Trophoblast cell (in vitro differentiated cells and primary cell): ENCODE results near the gene FBN1.

Source experiments
- DNase-seq, 2 donors: peaks; one replicate each; pipeline ENCODE4 v3.0.0-alpha.2; 2016
- H2AFZ ChIP-seq: 2 replicates; pipeline ENCODE4 v1.6.1; 2013; ENCODE audit warnings: low read length, moderate library complexity, mild to moderate bottlenecking; ENCODE audit not compliant: insufficient read depth, poor library complexity
- H2AK5ac ChIP-seq: 2 replicates; pipeline ENCODE4 v1.6.1; 2013; ENCODE audit warnings: mild to moderate bottlenecking, low read length
- H2BK120ac ChIP-seq: 2 replicates; pipeline ENCODE4 v1.6.1; 2013; ENCODE audit warnings: low read length, mild to moderate bottlenecking, moderate library complexity; ENCODE audit not compliant: insufficient read depth, poor library complexity
- H2BK12ac ChIP-seq: 2 replicates; pipeline ENCODE4 v1.6.1; 2013; ENCODE audit warnings: mild to moderate bottlenecking, low read length, moderate library complexity
- H2BK5ac ChIP-seq: 2 replicates; pipeline ENCODE4 v1.6.1; 2013; ENCODE audit warnings: low read length, low read depth, moderate library complexity, mild to moderate bottlenecking; ENCODE audit not compliant: poor library complexity
- H3K14ac ChIP-seq: 2 replicates; pipeline ENCODE4 v1.6.1; 2013; ENCODE audit warnings: mild to moderate bottlenecking, low read length
- H3K18ac ChIP-seq: 2 replicates; pipeline ENCODE4 v1.6.1; 2013; ENCODE audit warnings: mild to moderate bottlenecking, low read length
- H3K23ac ChIP-seq: 2 replicates; pipeline ENCODE4 v1.6.1; 2013; ENCODE audit warnings: low read length
- H3K27ac ChIP-seq: 2 replicates; pipeline ENCODE4 v1.5.1; 2013; ENCODE audit warnings: low read depth, mild to moderate bottlenecking, inconsistent platforms, low read length, moderate library complexity
- H3K27me3 ChIP-seq: 2 replicates; pipeline ENCODE4 v1.6.1; 2013; ENCODE audit warnings: inconsistent platforms, mild to moderate bottlenecking, low read length, moderate library complexity; ENCODE audit not compliant: insufficient read depth
- H3K36me3 ChIP-seq, 2 experiments: 1 replicate in 1 of 2; 2 replicates in 1 of 2; pipeline ENCODE4 v1.6.1; 2013; ENCODE audit warnings: low read length in 2 of 2, mild to moderate bottlenecking in 2 of 2, moderate library complexity in 1 of 2; ENCODE audit not compliant: insufficient read depth in 2 of 2, control insufficient read depth in 1 of 2
- H3K4ac ChIP-seq: 2 replicates; pipeline ENCODE4 v1.6.1; 2013; ENCODE audit warnings: low read depth, mild to moderate bottlenecking, low read length, moderate library complexity
- H3K4me1 ChIP-seq, 2 experiments: 1 replicate in 1 of 2; 2 replicates in 1 of 2; pipeline ENCODE4 v1.6.1; 2013; ENCODE audit warnings: low read length in 2 of 2, mild to moderate bottlenecking in 2 of 2, moderate library complexity in 1 of 2; ENCODE audit not compliant: insufficient read depth in 2 of 2, control insufficient read depth in 1 of 2
- H3K4me2 ChIP-seq: 2 replicates; pipeline ENCODE4 v1.6.1; 2013; ENCODE audit warnings: inconsistent platforms, mild to moderate bottlenecking, low read length, moderate library complexity
- H3K4me3 ChIP-seq: 2 replicates; pipeline ENCODE4 v1.5.1; 2013; ENCODE audit warnings: mild to moderate bottlenecking, low read depth, low read length, inconsistent platforms
- H3K79me1 ChIP-seq: one replicate; pipeline ENCODE4 v1.6.1; 2013; ENCODE audit warnings: low read length
- H3K79me2 ChIP-seq: 2 replicates; pipeline ENCODE4 v1.6.1; 2013; ENCODE audit warnings: low read length, mild to moderate bottlenecking; ENCODE audit not compliant: control insufficient read depth, insufficient read depth, poor library complexity
- H3K9ac ChIP-seq: 2 replicates; pipeline ENCODE4 v1.6.1; 2013; ENCODE audit warnings: mild to moderate bottlenecking, low read length
- H3K9me3 ChIP-seq: 2 replicates; pipeline ENCODE4 v1.6.1; 2013; ENCODE audit warnings: low read depth, mild to moderate bottlenecking, control low read depth, inconsistent platforms, low read length; ENCODE audit not compliant: insufficient read depth
- H4K12ac ChIP-seq: 2 replicates; pipeline ENCODE4 v1.6.1; 2013; ENCODE audit warnings: low read depth, mild to moderate bottlenecking, low read length, moderate library complexity
- H4K8ac ChIP-seq: 2 replicates; pipeline ENCODE4 v1.6.1; 2013; ENCODE audit warnings: low read depth, mild to moderate bottlenecking, low read length, moderate library complexity
- H4K91ac ChIP-seq: one replicate; pipeline ENCODE4 v1.6.1; 2013; ENCODE audit warnings: low read depth, mild to moderate bottlenecking, low read length, moderate library complexity
- WGBS: extraction: QIAGEN DNeasy Blood & Tissue Kit; methylation state at CpG from one replicate; pipeline ENCODE4 v1.1.7; 2013; ENCODE audit warnings: missing lambda C conversion rate; ENCODE audit not compliant: insufficient read length, insufficient coverage; ENCODE audit errors: extremely low coverage; 5-methylcytosine and 5-hydroxymethylcytosine counted together

FBN1 gene

GRCh38 chr15:48389691-48390143 lies 255.8 kb downstream of the FBN1 start:
- no peak overlapping the region for H3K14ac ChIP-seq

GRCh38 chr15:48388910-48389309 lies 256.6 kb downstream of the FBN1 start:
- Histone ChIP-seq H2BK120ac (no peak overlapping the region), H3K27me3 (no peaks in the 10 kb centered on the region), H2BK12ac (no peak overlapping the region), H3K9me3 (no peaks in the 10 kb centered on the region), H3K4ac (no peak overlapping the region), H3K79me2 (no peaks in the 10 kb centered on the region), H3K27ac (no peak overlapping the region), H3K4me1 (no peaks in the 10 kb centered on the region), H3K36me3 (no peaks in the 10 kb centered on the region), H3K23ac (no peak overlapping the region), H3K18ac (no peak overlapping the region), H3K4me3 (no peak overlapping the region), H4K12ac (no peak overlapping the region), H2AFZ (no peak overlapping the region), H2BK5ac (no peak overlapping the region), H3K14ac (no peak overlapping the region), H3K4me2 (no peak overlapping the region), H3K9ac (no peak overlapping the region), H4K8ac (no peak overlapping the region), H2AK5ac (no peak overlapping the region), H4K91ac (no peak overlapping the region), H3K79me1 (no peaks in the 10 kb centered on the region)
- no peak for DNase-seq
- WGBS, result no CpG with 5 or more reads among the region's 1 CpG

More at GRCh38 chr15:48389691-48390143, 255.8 kb downstream of the FBN1 start:
- H2BK5ac ChIP-seq, result no peak overlapping the region
- H3K18ac ChIP-seq, result no peak overlapping the region
- H3K4me1 ChIP-seq, result no peaks in the 10 kb centered on the region
- H3K27me3 ChIP-seq, result no peaks in the 10 kb centered on the region
- H3K27ac ChIP-seq, result no peak overlapping the region
- DNase-seq, result no peak
- no peak overlapping the region for H4K91ac ChIP-seq
- H3K9ac ChIP-seq, result no peak overlapping the region
- H2BK12ac ChIP-seq, result no peak overlapping the region
- no peak overlapping the region for H3K4me3 ChIP-seq
- no peak overlapping the region for H3K23ac ChIP-seq
- no peak overlapping the region for H2AK5ac ChIP-seq
- no CpG with 5 or more reads among the region's 3 CpGs for WGBS
- H3K79me1 ChIP-seq, result no peaks in the 10 kb centered on the region
- no peak overlapping the region for H2BK120ac ChIP-seq
- H4K12ac ChIP-seq, result no peak overlapping the region
- H3K4me2 ChIP-seq, result no peak overlapping the region
- no peaks in the 10 kb centered on the region for H3K79me2 ChIP-seq
- H3K36me3 ChIP-seq, result no peaks in the 10 kb centered on the region
- H3K9me3 ChIP-seq, result peaks cover 1% of the 10 kb centered on the region
- H4K8ac ChIP-seq, result no peak overlapping the region
- H2AFZ ChIP-seq, result no peak overlapping the region
- H3K4ac ChIP-seq, result no peak overlapping the region

- Histone ChIP-seq H3K23ac (no peak overlapping the region), H3K4me2 (no peak overlapping the region), H3K4me1 (no peaks in the 10 kb centered on the region), H2BK12ac (no peak overlapping the region), H2AK5ac (no peak overlapping the region), H3K4ac (no peak overlapping the region), H2AFZ (no peak overlapping the region), H4K12ac (no peak overlapping the region), H2BK5ac (no peak overlapping the region), H3K14ac (no peak overlapping the region), H4K8ac (no peak overlapping the region), H3K79me1 (no peaks in the 10 kb centered on the region), H2BK120ac (no peak overlapping the region), H3K9ac (no peak overlapping the region), H3K36me3 (no peaks in the 10 kb centered on the region), H4K91ac (no peak overlapping the region), H3K18ac (no peak overlapping the region), H3K79me2 (no peaks in the 10 kb centered on the region), H3K9me3 (no peaks in the 10 kb centered on the region), H3K4me3 (no peak overlapping the region), H3K27ac (no peak overlapping the region), H3K27me3 (no peaks in the 10 kb centered on the region)
- WGBS, result no CpG with 5 or more reads among the region's 4 CpGs
- no peak for DNase-seq
These were observed 257.3 kb downstream of the FBN1 start for GRCh38 chr15:48388016-48388851.

GRCh38 chr15:48385031-48385830 lies 260.3 kb downstream of the FBN1 start:
- H3K9me3 ChIP-seq, result no peaks in the 10 kb centered on the region
- no peak overlapping the region for H2BK5ac ChIP-seq

More at GRCh38 chr15:48385031-48385830, 260.3 kb downstream of the FBN1 start:
- Histone ChIP-seq H3K36me3 (no peaks in the 10 kb centered on the region), H3K9ac (no peak overlapping the region), H3K79me2 (no peaks in the 10 kb centered on the region), H3K4me3 (no peak overlapping the region), H3K4me1 (no peaks in the 10 kb centered on the region), H2AK5ac (no peak overlapping the region), H2BK120ac (no peak overlapping the region), H3K18ac (no peak overlapping the region), H3K27me3 (no peaks in the 10 kb centered on the region), H3K27ac (no peak overlapping the region), H3K14ac (no peak overlapping the region), H4K91ac (no peak overlapping the region), H3K4me2 (no peak overlapping the region), H4K12ac (no peak overlapping the region), H4K8ac (no peak overlapping the region), H3K4ac (no peak overlapping the region), H2AFZ (no peak overlapping the region), H2BK12ac (no peak overlapping the region), H3K23ac (no peak overlapping the region), H3K79me1 (no peaks in the 10 kb centered on the region)
- no peak for DNase-seq
- WGBS, result no CpG with 5 or more reads among the region's 4 CpGs
